MM.1S (cell line): ENCODE data around the gene BRIP1.

Source experiments
- DNase-seq: peaks from one replicate; pipeline ENCODE4 v3.0.0-alpha.2; 2015
- H2AFZ ChIP-seq: fragments of 300-600 bp; sonication (generic); 2 replicates; pipeline ENCODE4 v1.6.0; 2016; ENCODE audit warnings: antibody characterized with exemption, low read length
- H3F3A ChIP-seq: fragments of 300-600 bp; sonication (generic); 2 replicates; pipeline ENCODE4 v1.6.1; 2016; ENCODE audit warnings: mild to moderate bottlenecking, antibody characterized with exemption, low read length, moderate library complexity, mixed read lengths; ENCODE audit not compliant: insufficient read depth
- H3K27ac ChIP-seq: fragments of 300-600 bp; sonication (generic); 2 replicates; pipeline ENCODE4 v1.5.1; 2016; ENCODE audit warnings: mild to moderate bottlenecking, low read length
- H3K27me3 ChIP-seq: fragments of 300-600 bp; sonication (generic); replicated peaks from 2 replicates; pipeline ENCODE4 v1.6.0; 2016; ENCODE audit warnings: low read length; ENCODE audit not compliant: insufficient read depth
- H3K36me3 ChIP-seq: fragments of 300-600 bp; sonication (generic); replicated peaks from 2 replicates; pipeline ENCODE4 v1.6.1; 2016; ENCODE audit warnings: mild to moderate bottlenecking, low read length, mixed read lengths; ENCODE audit not compliant: insufficient read depth
- H3K4me1 ChIP-seq: fragments of 300-600 bp; sonication (generic); 2 replicates; pipeline ENCODE4 v1.6.1; 2016; ENCODE audit warnings: low read length, mixed read lengths
- H3K4me2 ChIP-seq: fragments of 300-600 bp; sonication (generic); 2 replicates; pipeline ENCODE4 v1.6.0; 2016; ENCODE audit warnings: low read depth, low read length
- H3K4me3 ChIP-seq: fragments of 300-600 bp; sonication (generic); 2 replicates; pipeline ENCODE4 v1.5.1; 2016; ENCODE audit warnings: low read length, mixed read lengths
- H3K79me2 ChIP-seq: fragments of 300-600 bp; sonication (generic); 2 replicates; pipeline ENCODE4 v1.6.1; 2016; ENCODE audit warnings: mixed run types, low read length, mixed read lengths
- H3K9ac ChIP-seq: fragments of 300-600 bp; sonication (generic); 2 replicates; pipeline ENCODE4 v1.6.1; 2016; ENCODE audit warnings: low read length, mixed read lengths
- H3K9me2 ChIP-seq: fragments of 300-600 bp; sonication (generic); replicated peaks from 2 replicates; pipeline ENCODE4 v1.6.1; 2016; ENCODE audit warnings: mild to moderate bottlenecking, low read length, mixed read lengths; ENCODE audit not compliant: insufficient read depth
- H3K9me3 ChIP-seq: fragments of 300-600 bp; sonication (generic); replicated peaks from 2 replicates; pipeline ENCODE4 v1.6.1; 2016; ENCODE audit warnings: mild to moderate bottlenecking, low read length, mixed read lengths; ENCODE audit not compliant: insufficient read depth
- H4K20me1 ChIP-seq: fragments of 300-600 bp; sonication (generic); 2 replicates; pipeline ENCODE4 v1.6.1; 2016; ENCODE audit warnings: mild to moderate bottlenecking, low read length, moderate library complexity, mixed read lengths; ENCODE audit not compliant: insufficient read depth
- EZH2 ChIP-seq: fragments of 300-600 bp; sonication (generic); optimal IDR thresholded peaks from 2 replicates; pipeline ENCODE3; 2017; ENCODE audit warnings: low read depth, mild to moderate bottlenecking, antibody characterized with exemption, low read length, mixed read lengths
- EZH2phosphoT487 ChIP-seq: fragments of 300-600 bp; sonication (generic); IDR thresholded peaks from 2 replicates; pipeline ENCODE4 v1.6.1; 2018; ENCODE audit warnings: antibody characterized with exemption, low read length
- TF ChIP-seq, protein P1 (sequence below): fragments of 300-600 bp; sonication (generic); IDR thresholded peaks from 2 replicates; pipeline ENCODE4 v1.5.1; 2016; ENCODE audit warnings: antibody characterized with exemption, low read length, mixed read lengths

The BRIP1 gene

DNA sequence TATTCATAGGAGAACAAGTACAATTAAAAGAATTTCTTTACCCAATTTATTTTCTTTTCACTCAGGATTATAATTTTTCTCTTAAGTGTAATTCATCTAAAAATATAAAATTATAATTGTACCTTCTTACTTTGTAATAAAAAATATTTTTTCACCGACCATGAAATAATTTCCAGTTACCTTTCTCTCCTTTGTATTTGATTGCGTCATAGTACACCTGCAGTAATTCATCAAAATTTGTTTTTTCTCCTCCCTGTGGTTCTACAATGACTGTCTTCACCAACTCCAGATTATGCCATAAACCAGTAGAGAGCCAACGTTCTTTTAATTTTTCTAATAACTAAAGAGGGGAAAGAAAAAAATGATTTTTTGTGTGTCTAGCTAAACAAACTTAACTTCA lies 119.1 kb downstream of the BRIP1 start:
- DNase-seq, result no peak
- Histone ChIP-seq H3K9me2 (no peaks in the 10 kb centered on the region), H3F3A (no peaks in the 10 kb centered on the region), H3K27ac (no peak overlapping the region), H3K4me3 (no peak overlapping the region), H4K20me1 (no peaks in the 10 kb centered on the region), H2AFZ (no peak overlapping the region), H3K79me2 (no peaks in the 10 kb centered on the region), H3K27me3 (no peaks in the 10 kb centered on the region), H3K9ac (no peak overlapping the region), H3K36me3 (no peaks in the 10 kb centered on the region), H3K4me1 (no peaks in the 10 kb centered on the region), H3K9me3 (no peaks in the 10 kb centered on the region), H3K4me2 (no peak overlapping the region)
- TF ChIP-seq EZH2, result no peak
- TF ChIP-seq EZH2phosphoT487, result no peak
- TF ChIP-seq, protein P1, sequence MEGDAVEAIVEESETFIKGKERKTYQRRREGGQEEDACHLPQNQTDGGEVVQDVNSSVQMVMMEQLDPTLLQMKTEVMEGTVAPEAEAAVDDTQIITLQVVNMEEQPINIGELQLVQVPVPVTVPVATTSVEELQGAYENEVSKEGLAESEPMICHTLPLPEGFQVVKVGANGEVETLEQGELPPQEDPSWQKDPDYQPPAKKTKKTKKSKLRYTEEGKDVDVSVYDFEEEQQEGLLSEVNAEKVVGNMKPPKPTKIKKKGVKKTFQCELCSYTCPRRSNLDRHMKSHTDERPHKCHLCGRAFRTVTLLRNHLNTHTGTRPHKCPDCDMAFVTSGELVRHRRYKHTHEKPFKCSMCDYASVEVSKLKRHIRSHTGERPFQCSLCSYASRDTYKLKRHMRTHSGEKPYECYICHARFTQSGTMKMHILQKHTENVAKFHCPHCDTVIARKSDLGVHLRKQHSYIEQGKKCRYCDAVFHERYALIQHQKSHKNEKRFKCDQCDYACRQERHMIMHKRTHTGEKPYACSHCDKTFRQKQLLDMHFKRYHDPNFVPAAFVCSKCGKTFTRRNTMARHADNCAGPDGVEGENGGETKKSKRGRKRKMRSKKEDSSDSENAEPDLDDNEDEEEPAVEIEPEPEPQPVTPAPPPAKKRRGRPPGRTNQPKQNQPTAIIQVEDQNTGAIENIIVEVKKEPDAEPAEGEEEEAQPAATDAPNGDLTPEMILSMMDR, result no peak

DNA sequence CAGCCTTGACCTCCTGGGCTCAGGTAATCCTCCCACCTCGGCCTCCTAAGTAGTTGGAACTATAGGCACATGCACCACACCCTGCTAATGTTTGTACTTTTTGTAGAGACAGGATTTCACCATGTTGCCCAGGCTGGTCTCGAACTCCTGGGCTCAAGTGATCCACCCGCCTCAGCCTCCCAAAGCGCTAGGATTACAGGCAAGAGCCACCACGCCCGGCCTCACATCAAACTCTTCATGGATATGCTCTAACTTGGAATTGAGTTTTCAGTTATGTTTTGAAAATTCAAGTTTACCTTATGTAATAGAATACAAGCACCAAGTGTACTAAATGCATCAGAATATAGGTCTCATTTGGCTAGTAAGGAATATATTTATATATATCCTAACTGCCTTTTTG lies 119.6 kb downstream of the BRIP1 start:
- Histone ChIP-seq H3K9me3 (no peaks in the 10 kb centered on the region), H3K36me3 (no peaks in the 10 kb centered on the region; the same call in 1 of the 2 replicates), H3K27ac (no peak overlapping the region), H3K9ac (no peak overlapping the region), H3K4me3 (no peak overlapping the region), H3K9me2 (no peaks in the 10 kb centered on the region), H3K79me2 (no peaks in the 10 kb centered on the region), H3K4me1 (no peaks in the 10 kb centered on the region), H3F3A (no peaks in the 10 kb centered on the region), H3K27me3 (no peaks in the 10 kb centered on the region), H2AFZ (no peak overlapping the region), H4K20me1 (no peaks in the 10 kb centered on the region), H3K4me2 (no peak overlapping the region)
- DNase-seq, result no peak
- TF ChIP-seq EZH2, result no peak
- no peak for TF ChIP-seq EZH2phosphoT487
- TF ChIP-seq, protein P1, result no peak

DNA sequence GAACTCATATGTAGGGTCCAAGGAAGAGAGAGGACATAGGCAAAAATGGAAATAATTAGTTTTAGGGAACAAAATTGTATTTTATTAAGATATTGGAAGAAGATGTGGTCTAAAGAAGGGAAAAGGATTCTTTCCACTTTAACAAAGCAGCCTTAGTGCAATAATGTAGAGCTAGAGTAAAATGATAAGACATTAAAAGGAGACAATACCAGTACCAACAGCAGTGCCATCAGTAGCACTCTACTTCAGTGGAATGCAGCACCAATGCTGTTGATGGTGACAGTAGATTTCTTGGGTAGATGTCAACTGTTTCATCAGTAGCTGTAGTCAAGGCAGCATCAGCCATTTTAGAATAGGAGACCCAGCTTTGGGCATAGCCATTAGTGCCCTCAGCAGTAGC lies 124.3 kb downstream of the BRIP1 start:
- no peaks in the 10 kb centered on the region for H3K4me1 ChIP-seq
- TF ChIP-seq EZH2 (no peak), EZH2phosphoT487 (no peak)
- TF ChIP-seq, protein P1, result no peak
- no peak overlapping the region for H2AFZ ChIP-seq
- H3F3A ChIP-seq, result no peaks in the 10 kb centered on the region
- H3K9me3 ChIP-seq, result no peaks in the 10 kb centered on the region
- H3K36me3 ChIP-seq, result no peaks in the 10 kb centered on the region; the same call in 1 of the 2 replicates
- H3K79me2 ChIP-seq, result no peaks in the 10 kb centered on the region
- no peak overlapping the region for H3K4me2 ChIP-seq
- H3K9me2 ChIP-seq, result no peaks in the 10 kb centered on the region
- no peaks in the 10 kb centered on the region for H3K27me3 ChIP-seq
- H3K9ac ChIP-seq, result no peak overlapping the region
- no peak for DNase-seq
- no peak overlapping the region for H3K4me3 ChIP-seq
- no peaks in the 10 kb centered on the region for H4K20me1 ChIP-seq
- H3K27ac ChIP-seq, result no peak overlapping the region
